ENCODE measurements around the gene MTFP1. TPM values are rescaled to one million over a fixed set of nuclear protein-coding genes. Genes with fewer than 3 reads are reported as not detected.

MTFP1 gene
- total and polyA plus RNA-seq, 9 of the 15 experiments (the other 6 are each of a cell fraction or from before 2014, with no cell fraction given): 10.7 to 52.0 (median 30.1) TPM

DNA sequence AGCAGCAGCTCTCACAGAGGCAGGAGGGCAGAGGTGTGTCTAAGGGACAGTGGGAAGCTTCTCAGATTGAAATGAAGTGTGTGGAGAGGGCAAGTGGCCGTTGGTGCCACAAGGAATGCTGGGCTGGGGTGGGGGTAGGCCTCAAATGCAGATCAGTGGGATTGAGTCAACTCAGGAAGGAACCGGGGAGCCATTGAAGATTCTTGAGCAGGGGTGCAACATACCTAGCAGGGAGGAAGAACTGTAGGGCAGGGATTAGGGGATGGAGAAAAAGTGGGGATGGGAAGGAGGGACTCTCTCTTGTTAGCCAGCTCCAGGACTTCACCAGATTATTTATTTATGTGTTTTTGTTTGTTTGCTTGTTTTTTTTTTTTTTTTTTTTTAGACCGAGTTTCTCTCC is 31.7 kb upstream of the MTFP1 start:
- 0 out of 2 replicates have a peak, but pooled peaks cover 6% of the 10 kb centered on the region for H4K20me1 ChIP-seq (replicated peaks; ENCODE audit: control insufficient read depth, insufficient read depth, low read length)
- H3K27me3 ChIP-seq (ENCODE audit: control insufficient read depth in 2 of 2, insufficient read depth in 2 of 2, low read length in 2 of 2): no peaks in the 10 kb centered on the region
- no peak overlapping the region for H3K4me2 ChIP-seq (ENCODE audit: insufficient read depth, low read length)
- no TSS peak for BruUV-seq (replicated peaks)
- no peak overlapping the region for H3K27ac ChIP-seq (ENCODE audit: extremely low read depth, low read depth, low read length)
- peaks cover 8% of the 10 kb centered on the region; the same call in 1 of the 2 replicates for H3K9me3 ChIP-seq (replicated peaks; ENCODE audit: control insufficient read depth, insufficient read depth, low read depth, low read length)
- POLR2A ChIA-PET: interaction anchor here (0.8 kb wide), 1 partner anchor 83 kb away, joined by 3 read pairs; no protein-coding TSS in a partner anchor
- DNase-seq (ENCODE audit: extremely low read depth in 1 of 4, low spot score in 3 of 4) (no peak), FAIRE-seq (no peak), ATAC-seq (no peak)
- no peak overlapping the region; a peak in 1 of 4 replicates for H3K9ac ChIP-seq (ENCODE audit: insufficient read depth in 1 of 2, low read depth in 2 of 2, low read length in 2 of 2)
- TF ChIP-seq GTF3C2 (IDR thresholded peaks at IDR 0.05; ENCODE audit: borderline replicate concordance, extremely low read depth, insufficient read length) (no peak), ZNF586 (CRISPR knock-in tag; conservative IDR thresholded peaks at IDR 0.05) (no peak), BCOR (IDR thresholded peaks at IDR 0.05) (peak; percentile 25; the same call in 1 of the 2 replicates), RBM25 (IDR thresholded peaks at IDR 0.05; ENCODE audit: low read depth, low read length, severe bottlenecking) (peak; percentile 34), ZFP36 (IDR thresholded peaks at IDR 0.05; ENCODE audit: low read depth, low read length, partially characterized antibody) (peak; percentile 47)
- in situ Hi-C loops (cut with MboI): loop anchor here (5.0 to 25.0 kb wide), 5 partner anchors 33 to 361 kb away; partner anchors contain the start of genes MTFP1 and OSM
- H3K9me1 ChIP-seq (ENCODE audit: control insufficient read depth, insufficient read depth, low read length): no peaks in the 10 kb centered on the region
- CTCF ChIA-PET (ENCODE audit: low intra/inter-chr PET ratio): no interaction called here
- peaks cover 9 to 33% of the 10 kb centered on the region in 2 experiments; a peak in 3 of 5 replicates for H3K4me1 ChIP-seq (replicated peaks in 1 of 2; ENCODE audit: control insufficient read depth in 2 of 2, insufficient read depth in 2 of 2, low read length in 2 of 2)
- intact Hi-C loops (cut with micrococcal nuclease): loop anchor here (5.0 kb wide), 2 partner anchors 53 to 363 kb away; no protein-coding TSS in a partner anchor
- H3K79me2 ChIP-seq (ENCODE audit: control insufficient read depth, insufficient read depth, low read length): no peaks in the 10 kb centered on the region
- no peak overlapping the region for H3K4me3 ChIP-seq
- H2AFZ ChIP-seq (ENCODE audit: low read depth, low read length): no peak overlapping the region
- no peaks in the 10 kb centered on the region for H3K36me3 ChIP-seq (ENCODE audit: control insufficient read depth, insufficient read depth, low read length)
- 100% methylated on average over 1 of the region's 3 CpGs for WGBS (ENCODE audit: insufficient coverage, low coverage, missing lambda C conversion rate)
